Upper lobe of left lung (tissue), 6 donors: ENCODE data around the gene CES1. TPM values are rescaled to one million over a fixed set of nuclear protein-coding genes. Genes with fewer than 3 reads are reported as not detected.
"Not testable (repeated sequence)": the region's sequence is repeated elsewhere in the genome, so short reads cannot be mapped to it uniquely, and the experiment has no call there.

Experiments
- ATAC-seq, 2 donors: fragments of 200-7000 bp; cut with Tn5 transposase; one replicate each; pipeline ENCODE4 v1.9.1; 2022; ENCODE audit warnings: mild to moderate bottlenecking in 2 of 2, moderate library complexity in 2 of 2; ENCODE audit not compliant: low FRiP score in 2 of 2
- DNase-seq, 2 donors: peaks; one replicate each; pipeline ENCODE4 v3.0.0-alpha.2; 2019 to 2020
- H3K27ac ChIP-seq, 4 donors: fragments of 200-600 bp; sonication (generic); one replicate each; pipeline ENCODE4 v1.5.1; 2016 to 2019
- H3K27me3 ChIP-seq, 4 donors: fragments of 200-600 bp; sonication (generic); one replicate each; pipeline ENCODE4 v1.5.1; 2017 to 2019
- H3K36me3 ChIP-seq, 4 donors: fragments of 200-600 bp; sonication (generic); one replicate each; pipeline ENCODE4 v1.5.1; 2016 to 2019
- H3K4me1 ChIP-seq, 4 donors: fragments of 200-600 bp; sonication (generic); one replicate each; pipeline ENCODE4 v1.5.1; 2018 to 2019
- H3K4me3 ChIP-seq, 4 donors: fragments of 200-600 bp; sonication (generic); one replicate each; pipeline ENCODE4 v1.5.1; 2017 to 2019; ENCODE audit warnings: mild to moderate bottlenecking in 2 of 4, moderate library complexity in 1 of 4
- H3K9me3 ChIP-seq, 4 donors: fragments of 200-600 bp; sonication (generic); one replicate each; pipeline ENCODE4 v1.5.1; 2018 to 2019
- CTCF ChIP-seq, 6 experiments: fragments of 450-650 bp in 4 of 6; fragments of 200-600 bp in 2 of 6; sonication (generic) in 2 of 6; IDR thresholded peaks; one replicate each; pipeline ENCODE4 v1.5.1; 2016 to 2019; ENCODE audit warnings: antibody characterized with exemption in 6 of 6
- EP300 ChIP-seq, 4 donors: sonication (generic); formaldehyde crosslinking; IDR thresholded peaks; one replicate each; pipeline ENCODE4 v1.5.1; 2017; ENCODE audit warnings: antibody characterized with exemption in 4 of 4, control low read depth in 2 of 4
- POLR2A ChIP-seq, 4 donors: fragments of 450-650 bp; IDR thresholded peaks; one replicate each; pipeline ENCODE4 v1.5.1; 2016 to 2017; ENCODE audit warnings: antibody characterized with exemption in 4 of 4, mild to moderate bottlenecking in 2 of 4
- POLR2AphosphoS5 ChIP-seq, 2 donors: sonication (generic); formaldehyde crosslinking; IDR thresholded peaks; one replicate each; pipeline ENCODE4 v1.5.1; 2017; ENCODE audit warnings: antibody characterized with exemption in 2 of 2
- WGBS, 2 donors: methylation state at CpG; one replicate each; pipeline ENCODE4 v1.1.5; 2017 to 2018; 5-methylcytosine and 5-hydroxymethylcytosine counted together
- total RNA-seq, 6 donors: library from RNA; depleted of rRNA in 4 of 6; stranded (reverse); fragments of >200 nt in 4 of 6; gene quantifications; one replicate each; pipeline versions ENCODE4 v1.1.0 to v1.2.1, GENCODE V29; 2016 to 2021
- donor health status: DM: no; HTN: no; CAD: no; lungs with moderate emphysema.
- donor health status: DM: no; HTN: yes; CAD: no; lungs with severe emphysema.

CES1 gene
- total RNA-seq, 6 donors from 2014 or later = 110 to 224 (median 187) TPM

DNA sequence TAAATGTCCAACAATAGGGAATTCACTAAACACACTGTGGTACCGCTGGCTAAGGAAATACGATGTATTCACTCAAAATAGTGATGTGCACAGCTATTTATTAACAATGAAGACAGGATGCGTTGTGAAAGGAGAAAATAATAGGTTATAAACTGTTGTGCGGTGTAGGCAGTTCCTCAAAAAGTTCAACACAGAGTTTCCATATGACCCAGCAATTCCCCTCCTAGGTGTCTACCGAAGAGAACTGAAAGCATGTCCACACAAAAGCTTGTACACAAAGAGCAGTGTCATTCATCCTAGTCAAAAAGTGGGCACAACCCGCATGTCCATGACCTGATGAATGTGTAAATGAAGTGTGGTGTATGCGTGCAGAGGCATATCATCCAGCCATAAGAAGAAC, 1.2 kb upstream of the CES1 start:
- Histone ChIP-seq H3K4me1 (peaks cover 6 to 13% (median 10%) of the 10 kb centered on the region in 4 donors), H3K9me3 (no peaks in the 10 kb centered on the region), H3K36me3 (no peaks in the 10 kb centered on the region), H3K4me3 (no peak overlapping the region), H3K27me3 (no peaks in the 10 kb centered on the region), H3K27ac (peak overlapping the region in 1 of 4 donors; percentile 73)
- 57 to 68% methylated on average over 7 of the region's 7 CpGs for WGBS, 2 donors
- no peak for TF ChIP-seq POLR2AphosphoS5 (IDR thresholded peaks at IDR 0.05)
- no peak for TF ChIP-seq EP300 (IDR thresholded peaks at IDR 0.05)
- TF ChIP-seq POLR2A (IDR thresholded peaks at IDR 0.05) = no peak
- no peak for TF ChIP-seq CTCF (IDR thresholded peaks at IDR 0.05)
- ATAC-seq = no peak
- no peak for DNase-seq

GRCh38 chr16:55832425-55832772, 497 bp downstream of the CES1 start:
- H3K9me3 ChIP-seq = no peaks in the 10 kb centered on the region
- peak overlapping the region; percentile 52 to 83 (median 63) for H3K27ac ChIP-seq
- H3K4me1 ChIP-seq = peaks cover 6 to 13% (median 10%) of the 10 kb centered on the region in 4 donors
- DNase-seq (no peak), ATAC-seq (peak; percentile 3 to 19)
- 84 to 91% methylated on average over 13 to 17 of the region's 17 CpGs for WGBS, 2 donors
- no peaks in the 10 kb centered on the region for H3K36me3 ChIP-seq
- no peaks in the 10 kb centered on the region for H3K27me3 ChIP-seq
- TF ChIP-seq CTCF (IDR thresholded peaks at IDR 0.05) (no peak), EP300 (IDR thresholded peaks at IDR 0.05) (no peak), POLR2A (IDR thresholded peaks at IDR 0.05) (no peak), POLR2AphosphoS5 (IDR thresholded peaks at IDR 0.05) (no peak)
- peak overlapping the region in 3 of 4 donors; percentile 30 to 44 (median 39) for H3K4me3 ChIP-seq

- ATAC-seq = no peak
- 76 to 81% methylated on average over 6 of the region's 6 CpGs for WGBS, 2 donors
- TF ChIP-seq CTCF (IDR thresholded peaks at IDR 0.05) (no peak), POLR2AphosphoS5 (IDR thresholded peaks at IDR 0.05) (no peak)
- Histone ChIP-seq H3K27ac (no peak overlapping the region), H3K4me3 (peak overlapping the region in 1 of 4 donors; percentile 6), H3K36me3 (no peaks in the 10 kb centered on the region), H3K9me3 (no peaks in the 10 kb centered on the region), H3K27me3 (no peaks in the 10 kb centered on the region), H3K4me1 (peaks cover under 1 to 7% (median 4%) of the 10 kb centered on the region in 4 donors)
- DNase-seq = no peak
Measured at GRCh38 chr16:55830658-55831294, 2.1 kb downstream of the CES1 start.

GRCh38 chr16:55829232-55829631, 3.7 kb downstream of the CES1 start:
- WGBS, 2 donors = 94 to 97% methylated on average over 3 of the region's 3 CpGs
- not testable (repeated sequence) for H3K36me3 ChIP-seq, H3K4me1 ChIP-seq, H3K27ac ChIP-seq, H3K9me3 ChIP-seq, H3K27me3 ChIP-seq, DNase-seq, ATAC-seq, H3K4me3 ChIP-seq

GRCh38 chr16:55828680-55829079, 4.2 kb downstream of the CES1 start:
- no peak for ATAC-seq
- DNase-seq = peak in 1 of 2 donors; percentile 17
- H3K27ac ChIP-seq = no peak overlapping the region
- H3K9me3 ChIP-seq = no peaks in the 10 kb centered on the region
- TF ChIP-seq EP300 (IDR thresholded peaks at IDR 0.05) (no peak), POLR2A (IDR thresholded peaks at IDR 0.05) (no peak), CTCF (IDR thresholded peaks at IDR 0.05) (no peak), POLR2AphosphoS5 (IDR thresholded peaks at IDR 0.05) (no peak)
- WGBS, 2 donors = 78 to 84% methylated on average over 10 of the region's 10 CpGs
- H3K4me1 ChIP-seq = peaks cover 0 to 6% (median 3%) of the 10 kb centered on the region in 4 donors
- no peaks in the 10 kb centered on the region for H3K27me3 ChIP-seq
- H3K4me3 ChIP-seq = no peak overlapping the region
- H3K36me3 ChIP-seq = no peaks in the 10 kb centered on the region
